ENCODE measurements around the gene NUP210. TPM values are rescaled to one million over a fixed set of nuclear protein-coding genes. Genes with fewer than 3 reads are reported as not detected.

The NUP210 gene
- total RNA-seq, 1 experiment from 2014 or later: 8.4 TPM

GRCh38 chr3:13463618-13464400, 43.7 kb upstream of the NUP210 start:
- ChIA-PET CTCF (interaction anchor here (0.9 to 1.6 kb wide), 5 partner anchors 11 to 184 kb away, joined by 3 to 7 read pairs (median 6); no protein-coding TSS in a partner anchor), POLR2A (interaction anchor here (0.8 kb wide), 1 partner anchor 185 kb away, joined by 3 read pairs; no protein-coding TSS in a partner anchor)
- Mint-ChIP-seq H3K9me3 (ENCODE audit: unreplicated experiment) (no peaks in the 10 kb centered on the region), H3K27me3 (ENCODE audit: insufficient read depth, unreplicated experiment) (peaks cover 11% of the 10 kb centered on the region), H3K27ac (ENCODE audit: low read depth, unreplicated experiment) (no peak overlapping the region), H3K36me3 (ENCODE audit: insufficient read depth, unreplicated experiment) (no peaks in the 10 kb centered on the region), H3K4me3 (ENCODE audit: unreplicated experiment) (no peak overlapping the region), H3K4me1 (ENCODE audit: insufficient read depth, unreplicated experiment) (no peaks in the 10 kb centered on the region)
- intact Hi-C loops (cut with micrococcal nuclease): no loop called here
- TF ChIP-seq CTCF (IDR thresholded peaks at IDR 0.05; ENCODE audit: unreplicated experiment): no peak
- no TSS peak for BruUV-seq (replicated peaks)
- DNase-seq (ENCODE audit: unreplicated experiment): no peak

GRCh38 chr3:13462822-13463221, 42.7 kb upstream of the NUP210 start:
- ChIA-PET POLR2A (interaction anchor here (0.6 kb wide), 1 partner anchor 410 kb away, joined by 3 read pairs; no protein-coding TSS in a partner anchor), CTCF (interaction anchor here (0.6 to 1.6 kb wide), 7 partner anchors 10 to 203 kb away, joined by 3 to 7 read pairs (median 4); no protein-coding TSS in a partner anchor)
- no peak for TF ChIP-seq CTCF (IDR thresholded peaks at IDR 0.05; ENCODE audit: unreplicated experiment)
- H3K4me1 Mint-ChIP-seq (ENCODE audit: insufficient read depth, unreplicated experiment): no peaks in the 10 kb centered on the region
- H3K36me3 Mint-ChIP-seq (ENCODE audit: insufficient read depth, unreplicated experiment): no peaks in the 10 kb centered on the region
- no peak overlapping the region for H3K4me3 Mint-ChIP-seq (ENCODE audit: unreplicated experiment)
- no peak overlapping the region for H3K27ac Mint-ChIP-seq (ENCODE audit: low read depth, unreplicated experiment)
- peaks cover 11% of the 10 kb centered on the region for H3K27me3 Mint-ChIP-seq (ENCODE audit: insufficient read depth, unreplicated experiment)
- BruUV-seq (replicated peaks): no TSS peak
- DNase-seq (ENCODE audit: unreplicated experiment): no peak
- H3K9me3 Mint-ChIP-seq (ENCODE audit: unreplicated experiment): no peaks in the 10 kb centered on the region
- intact Hi-C loops (cut with micrococcal nuclease): no loop called here

- Mint-ChIP-seq H3K27me3 (ENCODE audit: insufficient read depth, unreplicated experiment) (peaks cover 11% of the 10 kb centered on the region), H3K4me1 (ENCODE audit: insufficient read depth, unreplicated experiment) (no peaks in the 10 kb centered on the region), H3K27ac (ENCODE audit: low read depth, unreplicated experiment) (no peak overlapping the region), H3K36me3 (ENCODE audit: insufficient read depth, unreplicated experiment) (no peaks in the 10 kb centered on the region), H3K4me3 (ENCODE audit: unreplicated experiment) (no peak overlapping the region), H3K9me3 (ENCODE audit: unreplicated experiment) (no peaks in the 10 kb centered on the region)
- peak; percentile 37 for DNase-seq (ENCODE audit: unreplicated experiment)
- BruUV-seq (replicated peaks): no TSS peak
- intact Hi-C loops (cut with micrococcal nuclease): no loop called here
- TF ChIP-seq CTCF (IDR thresholded peaks at IDR 0.05; ENCODE audit: unreplicated experiment): no peak
- ChIA-PET CTCF (interaction anchor here (0.6 to 1.6 kb wide), 5 partner anchors 9 to 903 kb away, joined by 3 to 7 read pairs (median 4); no protein-coding TSS in a partner anchor), POLR2A (interaction anchor here (0.6 kb wide), 1 partner anchor 409 kb away, joined by 3 read pairs; no protein-coding TSS in a partner anchor)
Measured at GRCh38 chr3:13462125-13462629, 42.1 kb upstream of the NUP210 start.

Measured in MCF 10A (cell line).